GM13976 (cell line): ENCODE results near the gene SUCLG2.

Experiments used
- DNase-seq: peaks from one replicate; pipeline ENCODE4 v3.0.0; 2012; ENCODE audit warnings: low spot score
- in situ Hi-C: fragments of 300-500 bp; cut with MboI; formaldehyde crosslinking; loops from one replicate; pipeline ENCODE4 v1.12.0; 2022; ENCODE audit warnings: low sequenced_read_pairs, mixed read lengths, inconsistent platforms; ENCODE audit not compliant: unreplicated experiment
- TF ChIP-seq, protein P1 (sequence below): IDR thresholded peaks from 2 replicates; pipeline ENCODE4 v1.5.1; 2012; ENCODE audit warnings: borderline replicate concordance, mild to moderate bottlenecking; ENCODE audit not compliant: insufficient read depth; ENCODE audit errors: extremely low read depth, missing control alignments, control extremely low read depth

SUCLG2 gene

DNA sequence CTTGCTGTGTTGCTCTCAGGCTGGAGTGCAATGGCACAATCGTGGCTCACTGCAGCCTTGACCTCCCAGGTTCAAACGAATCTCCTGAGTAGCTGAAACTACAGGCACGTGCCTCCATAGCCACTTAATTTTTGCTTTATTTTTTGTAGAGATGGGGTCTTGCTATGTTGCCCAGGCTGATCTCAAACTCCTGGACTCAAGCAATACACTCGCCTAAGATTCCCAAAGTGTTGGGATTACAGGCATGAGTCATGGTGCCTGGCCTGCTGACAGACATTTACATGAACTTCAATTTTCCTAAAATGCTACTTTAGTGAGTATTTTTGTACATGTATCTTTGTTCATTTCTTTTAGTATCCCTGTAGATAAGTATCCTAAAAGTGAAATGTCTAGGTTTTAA lies 132.3 kb downstream of the SUCLG2 start:
- in situ Hi-C loops: no loop called here
- TF ChIP-seq, protein P1, sequence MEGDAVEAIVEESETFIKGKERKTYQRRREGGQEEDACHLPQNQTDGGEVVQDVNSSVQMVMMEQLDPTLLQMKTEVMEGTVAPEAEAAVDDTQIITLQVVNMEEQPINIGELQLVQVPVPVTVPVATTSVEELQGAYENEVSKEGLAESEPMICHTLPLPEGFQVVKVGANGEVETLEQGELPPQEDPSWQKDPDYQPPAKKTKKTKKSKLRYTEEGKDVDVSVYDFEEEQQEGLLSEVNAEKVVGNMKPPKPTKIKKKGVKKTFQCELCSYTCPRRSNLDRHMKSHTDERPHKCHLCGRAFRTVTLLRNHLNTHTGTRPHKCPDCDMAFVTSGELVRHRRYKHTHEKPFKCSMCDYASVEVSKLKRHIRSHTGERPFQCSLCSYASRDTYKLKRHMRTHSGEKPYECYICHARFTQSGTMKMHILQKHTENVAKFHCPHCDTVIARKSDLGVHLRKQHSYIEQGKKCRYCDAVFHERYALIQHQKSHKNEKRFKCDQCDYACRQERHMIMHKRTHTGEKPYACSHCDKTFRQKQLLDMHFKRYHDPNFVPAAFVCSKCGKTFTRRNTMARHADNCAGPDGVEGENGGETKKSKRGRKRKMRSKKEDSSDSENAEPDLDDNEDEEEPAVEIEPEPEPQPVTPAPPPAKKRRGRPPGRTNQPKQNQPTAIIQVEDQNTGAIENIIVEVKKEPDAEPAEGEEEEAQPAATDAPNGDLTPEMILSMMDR: no peak
- no peak for DNase-seq

DNA sequence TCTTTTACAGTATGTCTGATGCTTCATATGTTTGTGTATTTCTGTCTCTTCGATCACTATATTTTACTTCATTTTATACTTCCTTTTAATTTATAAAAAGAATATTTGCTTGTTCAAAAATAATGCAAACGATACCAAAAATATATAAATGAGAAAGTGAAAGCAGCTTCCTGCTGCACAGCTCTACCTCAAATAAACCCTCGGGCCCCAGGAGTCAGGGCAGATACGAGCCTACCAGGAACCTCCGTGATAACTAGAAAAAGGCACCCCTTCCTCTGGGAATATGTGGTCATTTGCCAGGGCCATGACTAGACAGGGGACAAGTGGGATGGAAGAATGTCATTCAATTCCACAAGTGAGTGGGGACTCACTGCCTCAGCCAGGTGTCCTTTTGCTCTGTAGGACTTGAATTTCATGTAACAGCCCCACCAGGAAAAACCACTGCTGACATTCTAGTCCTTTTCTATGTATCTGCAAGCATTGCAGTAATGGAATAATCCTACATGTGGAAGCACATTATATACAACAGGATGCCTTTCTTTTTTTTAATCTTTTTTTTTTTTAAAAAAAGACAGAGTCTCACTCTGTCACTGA lies 133.3 kb downstream of the SUCLG2 start:
- in situ Hi-C loops: no loop called here
- TF ChIP-seq, protein P1: no peak
- peak; percentile 30 for DNase-seq

DNA sequence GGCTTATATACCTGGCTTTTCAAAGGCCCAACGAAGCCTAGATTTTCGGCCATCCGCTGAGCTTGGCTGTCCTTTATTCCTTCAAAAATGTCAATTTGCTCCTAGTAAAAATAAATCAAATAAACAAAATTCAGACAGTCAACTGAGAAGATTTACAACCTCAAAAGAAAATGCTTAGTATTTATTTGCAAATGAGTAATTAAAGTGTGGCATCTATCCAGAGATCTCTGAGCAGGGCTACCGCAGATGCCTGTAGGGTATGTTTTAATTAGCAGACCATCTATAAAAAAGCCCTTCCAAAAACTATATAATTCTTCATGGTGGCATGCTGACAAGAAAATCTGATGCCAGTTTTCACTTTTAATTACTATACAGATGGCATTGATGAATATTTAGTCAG lies 136.2 kb downstream of the SUCLG2 start:
- DNase-seq: no peak
- TF ChIP-seq, protein P1: no peak
- in situ Hi-C loops: no loop called here

DNA sequence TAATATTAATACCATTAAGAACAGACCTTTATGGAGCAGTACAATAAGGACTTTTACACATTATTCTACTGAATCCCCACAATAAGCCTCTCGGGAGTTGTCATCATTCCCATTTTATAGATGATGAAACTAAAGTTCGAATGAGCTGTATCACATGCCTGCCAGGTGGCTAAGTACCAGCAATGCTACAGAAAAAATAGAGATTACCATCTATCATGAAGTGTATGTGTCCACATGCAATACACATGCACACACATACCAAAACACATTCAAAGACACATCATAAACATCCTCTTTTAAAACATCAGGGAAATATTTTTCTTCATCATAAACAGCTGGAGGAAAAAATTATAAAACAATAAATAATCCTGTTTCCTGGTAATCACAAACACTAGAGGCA lies 136.6 kb downstream of the SUCLG2 start:
- DNase-seq: no peak
- TF ChIP-seq, protein P1: no peak
- in situ Hi-C loops: no loop called here

DNA sequence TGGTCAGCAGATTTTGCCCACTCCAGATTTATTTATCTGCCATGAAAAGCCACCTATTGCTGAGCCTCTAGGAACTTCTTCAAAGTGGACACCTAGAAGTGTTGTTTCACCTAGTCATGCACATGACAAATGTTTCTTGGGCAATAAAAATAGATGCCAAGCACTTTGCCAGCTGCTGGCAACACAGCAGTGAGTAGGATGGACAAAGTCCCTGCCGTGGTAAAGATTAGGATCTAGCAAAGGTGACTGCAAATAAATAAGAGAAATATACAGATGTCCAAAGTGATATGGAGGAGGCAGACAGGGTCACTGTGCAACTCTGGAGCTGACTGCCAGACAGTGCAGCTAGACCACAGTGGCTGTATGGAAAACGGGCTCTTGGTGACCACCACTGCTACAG lies 137.9 kb downstream of the SUCLG2 start:
- in situ Hi-C loops: no loop called here
- DNase-seq: no peak
- TF ChIP-seq, protein P1: no peak

DNA sequence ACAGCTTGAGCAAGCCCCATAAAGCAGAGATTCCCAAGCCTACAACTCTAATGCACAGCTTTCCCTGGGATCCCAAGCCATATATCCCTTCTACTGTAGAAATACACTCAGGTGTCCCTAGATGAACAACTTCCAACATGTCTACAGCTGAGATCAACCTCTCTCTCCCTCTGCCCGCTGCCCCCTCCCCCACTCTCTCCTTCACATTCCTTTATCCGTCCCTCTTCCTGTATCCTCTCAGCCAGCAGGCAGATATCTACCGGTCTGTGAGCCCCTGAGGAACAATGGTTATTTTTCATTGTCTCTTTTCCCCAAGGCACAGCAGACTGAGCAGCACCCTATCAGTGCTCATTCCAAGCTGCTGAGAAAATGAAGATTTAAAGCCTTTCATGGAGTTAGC lies 138.6 kb downstream of the SUCLG2 start:
- in situ Hi-C loops: no loop called here
- TF ChIP-seq, protein P1: no peak
- no peak for DNase-seq
